Lower leg skin (tissue), 3 donors: ENCODE results near the gene PGBD5.

Source experiments
- CTCF ChIP-seq, 3 donors: fragments of 450-650 bp; IDR thresholded peaks; one replicate each; pipeline ENCODE4 v1.5.1; 2016; ENCODE audit warnings: antibody characterized with exemption in 3 of 3, mild to moderate bottlenecking in 3 of 3, moderate library complexity in 2 of 3
- POLR2A ChIP-seq, 2 donors: fragments of 450-650 bp; IDR thresholded peaks; one replicate each; pipeline ENCODE4 v1.6.1; 2016 to 2017; ENCODE audit warnings: antibody characterized with exemption in 2 of 2, mild to moderate bottlenecking in 1 of 2, moderate library complexity in 1 of 2

DNA sequence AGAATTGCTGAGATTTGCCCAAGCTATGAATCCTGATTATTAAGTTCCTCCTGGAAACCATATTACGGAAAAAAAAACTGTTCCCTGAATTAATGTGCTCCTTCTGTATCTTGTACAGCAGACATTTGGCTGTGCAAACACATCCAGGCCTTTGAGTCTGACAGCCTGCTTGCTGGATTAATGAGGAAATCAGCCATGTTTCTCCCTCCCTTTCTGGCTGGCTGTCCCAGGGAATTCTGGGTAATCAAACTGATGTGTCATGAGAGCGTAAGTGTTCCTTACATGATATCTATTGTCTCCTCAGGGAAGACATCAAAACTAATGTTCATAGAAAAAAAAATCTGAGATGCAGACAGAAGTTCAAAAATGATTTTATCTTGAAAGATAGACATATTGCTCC lies 18.8 kb downstream of the PGBD5 start:
- TF ChIP-seq CTCF (IDR thresholded peaks at IDR 0.05): no peak
- TF ChIP-seq POLR2A (IDR thresholded peaks at IDR 0.05): no peak
